Measurements from ENCODE around the gene TMEM156. TPM values are rescaled to one million over a fixed set of nuclear protein-coding genes. Genes with fewer than 3 reads are reported as not detected.

Gene TMEM156
- total RNA-seq, 2 experiments from 2014 or later, result 18.4 TPM

GRCh38 chr4:39061457-39061856 lies 29.2 kb upstream of the TMEM156 start:
- Mint-ChIP-seq H3K27me3 (no peaks in the 10 kb centered on the region), H3K36me3 (ENCODE audit: low read depth) (peaks cover 5% of the 10 kb centered on the region), H3K27ac (no peak overlapping the region), H3K4me1 (ENCODE audit: low read depth) (peaks cover 42% of the 10 kb centered on the region), H3K9me3 (no peaks in the 10 kb centered on the region), H3K4me3 (no peak overlapping the region)
- Histone ChIP-seq H3K4me3 (ENCODE audit: low read length) (no peak overlapping the region), H3K9me3 (ENCODE audit: control insufficient read depth in 1 of 2, insufficient read depth in 1 of 2, low read length in 2 of 2) (no peaks in the 10 kb centered on the region), H3K27me3 (ENCODE audit: control insufficient read depth in 1 of 2, insufficient read depth in 2 of 2, low read length in 2 of 2) (no peaks in the 10 kb centered on the region), H3K36me3 (ENCODE audit: insufficient read depth, low read length) (no peaks in the 10 kb centered on the region), H3K27ac (ENCODE audit: low read depth in 1 of 2, low read length in 2 of 2) (no peak overlapping the region), H3K4me1 (ENCODE audit: insufficient read depth, low read length) (no peaks in the 10 kb centered on the region)
- no peak for TF ChIP-seq CTCF (IDR thresholded peaks at IDR 0.05)
- ChIA-PET POLR2A (no interaction called here), CTCF (no interaction called here)
- no peak for DNase-seq
- no peak for ATAC-seq (ENCODE audit: poor library complexity)
- intact Hi-C loops (cut with DNase I, micrococcal nuclease), result no loop called here

GRCh38 chr4:39056023-39056422 lies 23.8 kb upstream of the TMEM156 start:
- ATAC-seq (ENCODE audit: poor library complexity) (no peak), DNase-seq (no peak)
- intact Hi-C loops (cut with DNase I, micrococcal nuclease), result no loop called here
- TF ChIP-seq CTCF (IDR thresholded peaks at IDR 0.05), result no peak
- CTCF ChIA-PET, result no interaction called here
- Histone ChIP-seq H3K4me3 (ENCODE audit: low read length) (no peak overlapping the region), H3K4me1 (ENCODE audit: insufficient read depth, low read length) (no peaks in the 10 kb centered on the region), H3K36me3 (ENCODE audit: insufficient read depth, low read length) (no peaks in the 10 kb centered on the region), H3K27me3 (ENCODE audit: control insufficient read depth in 1 of 2, insufficient read depth in 2 of 2, low read length in 2 of 2) (no peaks in the 10 kb centered on the region), H3K27ac (ENCODE audit: low read depth in 1 of 2, low read length in 2 of 2) (no peak overlapping the region), H3K9me3 (ENCODE audit: control insufficient read depth in 1 of 2, insufficient read depth in 1 of 2, low read length in 2 of 2) (no peaks in the 10 kb centered on the region)
- no peak overlapping the region for H3K27ac Mint-ChIP-seq
- H3K9me3 Mint-ChIP-seq, result no peaks in the 10 kb centered on the region
- H3K4me3 Mint-ChIP-seq, result no peak overlapping the region
- POLR2A ChIA-PET, result no interaction called here
- H3K27me3 Mint-ChIP-seq, result no peaks in the 10 kb centered on the region
- no peaks in the 10 kb centered on the region for H3K36me3 Mint-ChIP-seq (ENCODE audit: low read depth)
- H3K4me1 Mint-ChIP-seq (ENCODE audit: low read depth), result peaks cover 53% of the 10 kb centered on the region

GRCh38 chr4:39054497-39054896 lies 22.3 kb upstream of the TMEM156 start:
- H3K27me3 Mint-ChIP-seq, result no peaks in the 10 kb centered on the region
- POLR2A ChIA-PET, result interaction anchor here (2.1 kb wide), 1 partner anchor 10 kb away, joined by 11 read pairs; no protein-coding TSS in a partner anchor
- H3K9me3 ChIP-seq (ENCODE audit: control insufficient read depth in 1 of 2, insufficient read depth in 1 of 2, low read length in 2 of 2), result no peaks in the 10 kb centered on the region
- TF ChIP-seq CTCF (IDR thresholded peaks at IDR 0.05), result no peak
- no peak overlapping the region for H3K4me3 ChIP-seq (ENCODE audit: low read length)
- no peak overlapping the region for H3K4me3 Mint-ChIP-seq
- no peaks in the 10 kb centered on the region for H3K4me1 ChIP-seq (ENCODE audit: insufficient read depth, low read length)
- H3K9me3 Mint-ChIP-seq, result no peaks in the 10 kb centered on the region
- H3K27me3 ChIP-seq (ENCODE audit: control insufficient read depth in 1 of 2, insufficient read depth in 2 of 2, low read length in 2 of 2), result no peaks in the 10 kb centered on the region
- H3K27ac ChIP-seq (ENCODE audit: low read depth in 1 of 2, low read length in 2 of 2), result no peak overlapping the region
- no peak for ATAC-seq (ENCODE audit: poor library complexity)
- CTCF ChIA-PET, result interaction anchor here (1.3 to 1.7 kb wide), 2 partner anchors 8 to 81 kb away, joined by 4 to 5 read pairs; no protein-coding TSS in a partner anchor
- intact Hi-C loops (cut with DNase I, micrococcal nuclease), result no loop called here
- peaks cover 48% of the 10 kb centered on the region for H3K4me1 Mint-ChIP-seq (ENCODE audit: low read depth)
- H3K36me3 ChIP-seq (ENCODE audit: insufficient read depth, low read length), result no peaks in the 10 kb centered on the region
- no peak for DNase-seq
- no peaks in the 10 kb centered on the region for H3K36me3 Mint-ChIP-seq (ENCODE audit: low read depth)
- no peak overlapping the region for H3K27ac Mint-ChIP-seq
